Ramos (cell line): Measurements from ENCODE around the gene SLC12A5.

ENCODE experiments used
- in situ Hi-C: fragments of 300-500 bp; cut with MboI; formaldehyde crosslinking; loops from one replicate; pipeline ENCODE4 v1.14.3; 2022; ENCODE audit warnings: low sequenced_read_pairs; ENCODE audit not compliant: unreplicated experiment

Gene SLC12A5

DNA sequence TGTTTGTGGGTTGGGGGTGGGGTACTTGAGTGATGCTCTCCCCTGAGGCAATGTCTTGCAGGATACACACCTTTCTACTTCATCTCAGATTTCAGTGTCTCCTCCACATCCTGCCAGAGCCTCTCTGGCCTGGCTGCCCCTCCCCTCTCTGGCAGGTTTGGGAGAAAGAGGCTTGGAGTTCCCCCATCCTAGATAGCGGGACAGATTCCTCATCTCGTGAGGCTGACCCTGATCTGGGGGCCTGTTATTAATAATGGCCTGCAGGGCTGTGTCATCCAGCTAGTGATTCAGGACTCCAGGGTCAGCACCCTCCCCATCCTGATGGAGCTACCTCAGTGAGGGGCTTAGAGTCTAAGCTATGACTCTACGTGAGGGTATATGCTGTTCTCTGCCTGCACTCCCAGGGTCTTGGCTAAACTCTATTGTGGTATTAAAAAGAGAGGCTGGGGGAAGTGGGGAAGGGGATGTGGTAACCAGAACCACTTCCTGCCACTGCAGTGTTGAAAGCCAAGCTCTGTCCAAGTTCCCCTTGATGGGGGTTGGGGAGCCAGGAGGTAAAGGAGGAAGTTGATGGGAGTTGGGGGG is 24.0 kb upstream of the SLC12A5 start:
- in situ Hi-C loops, result loop anchor here (25.0 kb wide), 1 partner anchor 682 kb away; the partner anchor contains the start of gene TP53RK

DNA sequence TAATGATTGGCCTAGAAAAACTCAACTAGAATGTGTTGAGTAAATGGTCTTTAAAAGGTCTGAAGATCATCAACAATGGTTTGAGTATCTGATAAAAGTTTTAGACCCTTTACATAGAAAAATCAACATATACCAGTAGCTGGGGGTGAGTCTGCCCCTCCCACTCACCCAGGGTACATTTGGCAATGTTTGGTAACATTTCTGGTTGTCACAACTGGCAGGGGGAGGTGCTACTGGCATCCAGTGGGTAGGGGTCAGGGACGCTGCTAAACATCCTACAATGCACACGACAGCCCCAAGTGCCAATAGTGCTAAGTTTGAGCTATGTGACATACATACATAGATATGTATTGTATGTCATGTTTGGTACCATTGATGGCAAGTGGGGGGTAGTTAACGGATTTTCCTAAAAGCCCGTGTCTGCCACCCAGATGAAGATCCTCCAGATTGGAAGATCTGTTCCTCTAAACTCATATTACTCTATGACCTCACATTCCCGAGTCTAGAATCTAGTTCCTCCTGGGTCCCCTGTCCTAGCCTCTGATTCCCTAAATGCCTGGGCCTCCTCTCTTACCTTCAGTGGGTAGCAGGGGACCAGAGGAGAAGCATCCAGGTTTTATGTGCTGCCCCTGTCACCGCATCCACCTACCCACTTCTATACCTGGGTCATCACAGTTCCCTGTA is 22.9 kb upstream of the SLC12A5 start:
- in situ Hi-C loops, result loop anchor here (25.0 kb wide), 1 partner anchor 681 kb away; the partner anchor contains the start of gene TP53RK

DNA sequence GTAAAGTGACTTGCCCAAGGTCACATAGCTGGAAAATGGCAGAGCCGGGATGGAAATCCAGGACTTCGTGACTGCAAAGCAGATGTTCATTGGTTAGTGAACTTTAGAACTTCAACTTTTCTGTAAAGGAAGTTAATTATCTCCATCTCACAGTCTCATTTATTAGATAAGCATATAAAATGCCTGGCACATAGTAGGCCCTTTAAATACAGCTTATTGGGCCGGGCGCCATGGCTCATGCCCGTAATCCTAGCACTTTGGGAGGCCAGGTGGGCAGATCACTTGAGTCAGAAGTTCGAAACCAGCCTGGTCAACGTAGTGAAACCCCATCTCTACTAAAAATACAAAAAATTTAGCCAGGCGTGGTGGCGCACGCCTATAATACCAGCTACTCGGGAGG is 22.1 kb upstream of the SLC12A5 start:
- in situ Hi-C loops, result loop anchor here (25.0 kb wide), 1 partner anchor 680 kb away; the partner anchor contains the start of gene TP53RK

DNA sequence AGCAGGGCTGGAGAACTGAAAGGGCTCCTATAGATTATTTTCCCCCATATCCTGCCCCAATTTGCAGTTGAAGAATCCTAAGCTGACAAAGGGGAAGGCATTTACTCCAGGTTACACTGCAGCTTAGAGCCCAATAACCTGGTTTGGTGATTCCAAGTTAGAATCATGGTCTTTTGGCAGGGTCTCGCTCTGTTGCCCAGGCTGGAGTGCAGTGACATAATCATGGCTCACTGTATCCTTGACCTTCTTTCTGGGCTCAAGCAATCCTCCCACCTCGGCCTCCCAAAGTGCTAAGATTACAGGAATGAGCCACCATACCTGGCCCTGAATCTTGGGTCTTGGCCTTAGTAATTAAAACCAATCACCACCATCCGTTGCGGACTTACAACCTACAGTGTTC is 21.3 kb upstream of the SLC12A5 start:
- in situ Hi-C loops, result loop anchor here (25.0 kb wide), 1 partner anchor 680 kb away; the partner anchor contains the start of gene TP53RK

DNA sequence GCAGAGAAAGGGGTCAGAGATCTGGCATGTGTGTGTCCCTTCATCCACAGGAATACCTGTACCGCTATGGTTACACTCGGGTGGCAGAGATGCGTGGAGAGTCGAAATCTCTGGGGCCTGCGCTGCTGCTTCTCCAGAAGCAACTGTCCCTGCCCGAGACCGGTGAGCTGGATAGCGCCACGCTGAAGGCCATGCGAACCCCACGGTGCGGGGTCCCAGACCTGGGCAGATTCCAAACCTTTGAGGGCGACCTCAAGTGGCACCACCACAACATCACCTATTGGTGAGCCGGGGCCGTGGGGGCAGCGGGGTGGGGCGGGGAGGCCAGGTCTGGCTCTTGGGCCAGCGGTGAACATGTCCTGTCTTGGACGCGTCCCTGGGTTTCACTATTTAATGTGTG is 19.2 kb upstream of the SLC12A5 start:
- in situ Hi-C loops, result loop anchor here (25.0 kb wide), 1 partner anchor 677 kb away; the partner anchor contains the start of gene TP53RK

DNA sequence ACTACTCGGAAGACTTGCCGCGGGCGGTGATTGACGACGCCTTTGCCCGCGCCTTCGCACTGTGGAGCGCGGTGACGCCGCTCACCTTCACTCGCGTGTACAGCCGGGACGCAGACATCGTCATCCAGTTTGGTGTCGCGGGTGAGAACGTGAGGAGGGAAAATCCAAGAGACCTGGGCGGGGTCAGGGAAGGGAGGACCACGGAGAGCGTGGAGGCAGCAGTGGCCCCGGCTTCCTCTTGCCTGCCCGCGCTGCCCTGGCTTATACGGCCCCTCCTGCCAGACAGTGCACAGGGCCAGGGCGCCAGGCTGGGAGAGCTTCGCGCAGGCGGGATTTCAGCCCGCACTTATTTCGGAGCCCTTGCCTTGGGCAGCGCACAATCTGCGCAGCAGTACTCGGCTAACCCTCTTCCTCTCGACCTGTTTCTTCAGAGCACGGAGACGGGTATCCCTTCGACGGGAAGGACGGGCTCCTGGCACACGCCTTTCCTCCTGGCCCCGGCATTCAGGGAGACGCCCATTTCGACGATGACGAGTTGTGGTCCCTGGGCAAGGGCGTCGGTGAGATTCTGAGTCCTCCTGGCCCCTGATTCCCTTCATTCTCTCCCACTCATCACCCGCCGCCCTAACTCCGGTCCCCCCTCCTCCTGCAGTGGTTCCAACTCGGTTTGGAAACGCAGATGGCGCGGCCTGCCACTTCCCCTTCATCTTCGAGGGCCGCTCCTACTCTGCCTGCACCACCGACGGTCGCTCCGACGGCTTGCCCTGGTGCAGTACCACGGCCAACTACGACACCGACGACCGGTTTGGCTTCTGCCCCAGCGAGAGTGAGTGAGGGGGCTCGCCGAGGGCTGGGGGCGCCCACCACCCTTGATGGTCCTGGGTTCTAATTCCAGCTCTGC is 18.3 kb upstream of the SLC12A5 start:
- in situ Hi-C loops, result loop anchor here (25.0 kb wide), 1 partner anchor 677 kb away; the partner anchor contains the start of gene TP53RK

DNA sequence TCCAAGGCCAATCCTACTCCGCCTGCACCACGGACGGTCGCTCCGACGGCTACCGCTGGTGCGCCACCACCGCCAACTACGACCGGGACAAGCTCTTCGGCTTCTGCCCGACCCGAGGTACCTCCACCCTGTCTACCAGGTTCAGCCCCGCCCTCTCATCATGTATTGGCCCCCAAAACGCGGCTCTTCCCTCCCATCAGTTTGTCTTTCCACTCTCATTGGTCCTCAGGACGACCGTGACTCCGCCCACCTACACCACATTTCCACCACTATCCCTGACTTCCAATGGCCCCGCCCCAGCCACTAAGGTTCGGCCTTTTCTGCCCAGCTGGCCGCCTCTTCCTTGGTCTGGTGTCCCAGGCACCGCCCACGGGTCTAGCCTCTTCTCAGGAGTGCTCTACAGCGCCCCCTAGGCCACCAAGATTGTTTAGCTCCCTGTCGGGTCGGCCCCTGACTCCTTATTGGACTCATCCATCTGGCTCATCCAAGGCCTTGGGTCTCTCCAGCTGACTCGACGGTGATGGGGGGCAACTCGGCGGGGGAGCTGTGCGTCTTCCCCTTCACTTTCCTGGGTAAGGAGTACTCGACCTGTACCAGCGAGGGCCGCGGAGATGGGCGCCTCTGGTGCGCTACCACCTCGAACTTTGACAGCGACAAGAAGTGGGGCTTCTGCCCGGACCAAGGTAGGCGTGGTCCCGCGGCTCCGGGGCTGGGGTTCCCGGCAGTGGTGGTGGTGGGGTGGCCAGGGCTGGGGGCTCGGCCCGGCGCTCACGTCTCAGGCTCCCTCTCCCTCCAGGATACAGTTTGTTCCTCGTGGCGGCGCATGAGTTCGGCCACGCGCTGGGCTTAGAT is 17.2 kb upstream of the SLC12A5 start:
- in situ Hi-C loops, result loop anchor here (25.0 kb wide), 1 partner anchor 675 kb away; the partner anchor contains the start of gene TP53RK

DNA sequence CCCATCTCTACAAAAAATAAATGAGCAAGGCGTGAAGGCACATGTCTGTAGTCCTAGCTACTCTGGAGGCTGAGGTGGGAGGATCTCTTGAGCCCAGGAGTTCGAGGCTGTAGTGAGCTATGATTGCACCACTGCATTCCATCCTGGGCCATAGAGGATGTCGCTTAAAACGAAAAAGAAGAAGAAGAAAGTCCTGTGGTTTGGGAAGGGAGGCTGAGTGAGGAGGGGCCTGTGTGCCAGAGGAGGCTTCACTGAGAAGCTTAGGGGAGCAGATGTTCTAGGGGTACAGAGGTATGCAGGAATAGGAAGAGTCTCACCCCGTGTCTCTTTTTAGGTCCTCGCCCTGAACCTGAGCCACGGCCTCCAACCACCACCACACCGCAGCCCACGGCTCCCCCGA is 16.1 kb upstream of the SLC12A5 start:
- in situ Hi-C loops, result loop anchor here (25.0 kb wide), 1 partner anchor 674 kb away; the partner anchor contains the start of gene TP53RK

DNA sequence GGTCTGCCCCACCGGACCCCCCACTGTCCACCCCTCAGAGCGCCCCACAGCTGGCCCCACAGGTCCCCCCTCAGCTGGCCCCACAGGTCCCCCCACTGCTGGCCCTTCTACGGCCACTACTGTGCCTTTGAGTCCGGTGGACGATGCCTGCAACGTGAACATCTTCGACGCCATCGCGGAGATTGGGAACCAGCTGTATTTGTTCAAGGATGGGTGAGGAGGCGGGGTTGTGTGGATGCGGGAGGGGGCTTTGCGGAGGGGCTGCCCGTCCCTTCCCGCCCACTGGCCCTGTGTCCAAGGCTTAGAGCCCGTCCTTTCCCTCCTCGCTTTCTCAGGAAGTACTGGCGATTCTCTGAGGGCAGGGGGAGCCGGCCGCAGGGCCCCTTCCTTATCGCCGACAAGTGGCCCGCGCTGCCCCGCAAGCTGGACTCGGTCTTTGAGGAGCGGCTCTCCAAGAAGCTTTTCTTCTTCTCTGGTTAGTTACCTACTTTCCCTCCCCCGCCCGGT is 15.6 kb upstream of the SLC12A5 start:
- in situ Hi-C loops, result loop anchor here (25.0 kb wide), 1 partner anchor 674 kb away; the partner anchor contains the start of gene TP53RK

DNA sequence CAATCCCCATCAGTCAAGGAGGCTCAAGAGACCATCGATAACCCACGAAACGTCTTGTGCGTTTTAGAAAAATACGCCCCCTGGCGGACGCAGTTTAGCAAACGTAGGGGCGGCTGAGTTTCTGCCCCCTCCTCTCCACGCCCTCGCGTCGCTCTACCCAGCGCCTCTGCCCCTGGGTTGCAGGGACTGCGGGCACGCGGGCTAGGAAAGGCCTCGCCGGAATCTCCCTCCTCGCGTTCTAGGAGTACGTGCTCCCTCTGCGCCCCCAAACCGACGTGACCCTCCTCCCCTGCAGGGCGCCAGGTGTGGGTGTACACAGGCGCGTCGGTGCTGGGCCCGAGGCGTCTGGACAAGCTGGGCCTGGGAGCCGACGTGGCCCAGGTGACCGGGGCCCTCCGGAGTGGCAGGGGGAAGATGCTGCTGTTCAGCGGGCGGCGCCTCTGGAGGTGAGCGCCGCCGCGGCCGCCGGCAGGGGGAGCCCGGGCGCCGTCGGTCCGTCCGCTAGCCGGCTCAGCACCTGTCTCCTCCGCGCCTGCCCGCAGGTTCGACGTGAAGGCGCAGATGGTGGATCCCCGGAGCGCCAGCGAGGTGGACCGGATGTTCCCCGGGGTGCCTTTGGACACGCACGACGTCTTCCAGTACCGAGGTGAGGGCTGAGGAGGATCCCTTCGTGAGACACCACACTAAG is 15.0 kb upstream of the SLC12A5 start:
- in situ Hi-C loops, result loop anchor here (25.0 kb wide), 1 partner anchor 673 kb away; the partner anchor contains the start of gene TP53RK

DNA sequence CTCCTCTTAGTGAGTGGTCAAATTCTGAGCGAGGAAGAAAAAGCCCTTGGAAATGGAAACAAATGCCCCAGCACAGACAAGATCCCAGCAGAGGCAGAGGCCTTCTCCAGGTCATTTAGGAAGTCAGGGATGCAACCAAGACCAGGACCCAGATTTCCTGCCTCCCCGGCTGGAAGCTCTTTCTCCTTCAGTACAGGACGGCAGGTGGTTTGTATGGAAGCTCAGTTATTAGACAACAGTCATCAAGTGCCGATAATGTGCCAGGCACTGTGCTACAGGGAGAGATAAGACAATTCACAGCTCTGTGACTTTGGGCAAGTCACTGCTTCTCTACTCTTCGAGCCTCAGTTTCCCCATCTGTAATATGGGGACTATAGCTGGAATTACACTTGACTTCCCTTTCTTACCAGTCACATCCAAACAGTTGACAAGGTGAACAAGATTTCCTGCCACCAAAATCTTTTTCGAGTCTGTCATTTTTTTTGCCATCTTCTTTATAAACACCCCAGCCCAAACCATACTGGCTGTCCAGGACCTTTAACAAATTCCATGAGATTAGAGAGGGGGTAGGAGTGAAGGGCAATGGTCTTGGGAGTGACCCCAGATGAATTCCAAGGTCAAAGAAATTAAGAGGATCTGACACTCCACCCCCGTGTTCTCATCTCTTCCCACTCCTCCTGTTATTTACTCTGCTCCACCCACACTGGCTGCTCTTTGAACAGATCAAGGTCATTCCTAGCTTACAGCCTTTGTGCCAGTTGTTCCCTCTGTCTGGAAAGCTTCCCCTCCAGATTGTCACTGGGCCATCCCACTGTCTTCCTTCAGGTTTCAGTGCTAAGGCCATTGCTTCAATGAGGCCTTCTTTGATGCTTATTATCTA is 14.3 kb upstream of the SLC12A5 start:
- in situ Hi-C loops, result loop anchor here (25.0 kb wide), 1 partner anchor 673 kb away; the partner anchor contains the start of gene TP53RK

DNA sequence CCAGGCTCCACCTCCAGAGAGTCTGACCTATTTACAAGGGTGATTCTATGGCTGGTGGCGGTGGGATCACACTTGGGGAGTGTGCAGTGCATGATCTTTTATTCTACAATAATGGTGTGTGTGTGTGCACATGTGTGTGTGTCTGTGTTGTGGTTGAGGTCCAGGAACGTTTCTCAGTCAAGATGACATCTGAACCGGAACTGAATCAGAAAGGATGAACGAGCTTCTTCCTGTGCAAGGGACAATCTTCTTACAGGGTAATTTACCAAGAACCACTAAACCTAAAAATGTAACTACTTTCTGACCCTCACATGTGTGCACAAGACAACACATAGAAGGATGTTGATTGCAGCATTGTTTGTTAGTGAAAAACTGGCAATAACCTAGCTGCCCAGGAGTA is 11.7 kb upstream of the SLC12A5 start:
- in situ Hi-C loops, result loop anchor here (25.0 kb wide), 1 partner anchor 670 kb away; the partner anchor contains the start of gene TP53RK

DNA sequence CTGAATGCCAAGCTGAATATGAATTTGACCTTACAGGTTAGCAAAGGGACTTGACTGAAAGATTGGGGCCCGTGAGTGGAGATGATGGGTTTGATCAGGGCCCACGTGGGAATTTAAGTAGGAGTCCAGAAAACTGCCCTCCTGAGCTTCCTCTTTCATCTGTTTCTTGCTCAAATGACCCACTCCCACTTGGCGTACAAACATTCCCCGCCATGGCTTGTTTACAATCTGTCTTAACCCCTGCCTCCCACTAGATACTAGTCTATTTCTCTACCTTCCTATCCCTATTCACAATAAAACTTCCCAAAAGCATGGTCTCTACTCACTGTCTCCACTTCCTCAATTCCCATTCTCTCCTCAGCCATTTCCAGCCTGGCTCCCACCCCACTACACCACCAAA is 10.9 kb upstream of the SLC12A5 start:
- in situ Hi-C loops, result loop anchor here (25.0 kb wide), 1 partner anchor 669 kb away; the partner anchor contains the start of gene TP53RK

DNA sequence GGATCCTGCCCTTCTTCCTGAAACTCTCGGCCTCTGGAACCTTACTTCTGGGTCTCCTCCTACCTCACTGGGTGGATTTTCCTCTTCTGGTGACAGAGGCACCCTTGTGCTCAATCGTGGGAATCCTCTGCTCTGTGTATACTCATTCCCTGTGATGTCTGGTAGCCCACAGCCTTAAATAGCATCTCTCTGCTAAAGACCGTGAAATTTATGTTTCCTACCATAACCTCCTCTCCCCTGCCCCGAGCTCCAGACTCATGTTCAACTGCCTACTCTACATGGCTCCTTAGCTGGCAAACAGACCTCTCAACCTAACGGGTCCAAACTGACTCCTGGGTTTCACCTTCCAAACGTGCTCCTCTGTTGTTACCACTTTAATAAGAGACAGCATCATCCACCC is 10.4 kb upstream of the SLC12A5 start:
- in situ Hi-C loops, result loop anchor here (25.0 kb wide), 1 partner anchor 669 kb away; the partner anchor contains the start of gene TP53RK

DNA sequence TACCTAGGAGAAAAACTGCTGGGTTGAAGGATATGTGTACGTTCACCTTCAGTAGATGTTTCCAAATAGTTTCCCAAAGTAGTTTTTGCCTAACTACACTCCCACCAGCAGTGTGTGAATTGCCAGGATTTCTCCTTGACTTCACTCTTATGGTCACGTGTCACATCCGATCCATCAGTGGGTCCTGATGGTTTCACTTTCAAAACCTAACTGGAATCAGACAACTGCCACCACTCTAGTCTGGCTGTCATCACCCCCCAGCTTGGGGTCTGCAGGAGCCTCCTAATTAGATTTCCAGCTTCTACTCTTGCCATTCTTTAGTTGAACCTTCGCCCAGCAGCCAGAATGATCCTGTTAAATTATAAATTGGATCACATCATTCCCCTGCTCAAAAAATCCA is 8.5 kb upstream of the SLC12A5 start:
- in situ Hi-C loops, result loop anchor here (25.0 kb wide), 1 partner anchor 667 kb away; the partner anchor contains the start of gene TP53RK

DNA sequence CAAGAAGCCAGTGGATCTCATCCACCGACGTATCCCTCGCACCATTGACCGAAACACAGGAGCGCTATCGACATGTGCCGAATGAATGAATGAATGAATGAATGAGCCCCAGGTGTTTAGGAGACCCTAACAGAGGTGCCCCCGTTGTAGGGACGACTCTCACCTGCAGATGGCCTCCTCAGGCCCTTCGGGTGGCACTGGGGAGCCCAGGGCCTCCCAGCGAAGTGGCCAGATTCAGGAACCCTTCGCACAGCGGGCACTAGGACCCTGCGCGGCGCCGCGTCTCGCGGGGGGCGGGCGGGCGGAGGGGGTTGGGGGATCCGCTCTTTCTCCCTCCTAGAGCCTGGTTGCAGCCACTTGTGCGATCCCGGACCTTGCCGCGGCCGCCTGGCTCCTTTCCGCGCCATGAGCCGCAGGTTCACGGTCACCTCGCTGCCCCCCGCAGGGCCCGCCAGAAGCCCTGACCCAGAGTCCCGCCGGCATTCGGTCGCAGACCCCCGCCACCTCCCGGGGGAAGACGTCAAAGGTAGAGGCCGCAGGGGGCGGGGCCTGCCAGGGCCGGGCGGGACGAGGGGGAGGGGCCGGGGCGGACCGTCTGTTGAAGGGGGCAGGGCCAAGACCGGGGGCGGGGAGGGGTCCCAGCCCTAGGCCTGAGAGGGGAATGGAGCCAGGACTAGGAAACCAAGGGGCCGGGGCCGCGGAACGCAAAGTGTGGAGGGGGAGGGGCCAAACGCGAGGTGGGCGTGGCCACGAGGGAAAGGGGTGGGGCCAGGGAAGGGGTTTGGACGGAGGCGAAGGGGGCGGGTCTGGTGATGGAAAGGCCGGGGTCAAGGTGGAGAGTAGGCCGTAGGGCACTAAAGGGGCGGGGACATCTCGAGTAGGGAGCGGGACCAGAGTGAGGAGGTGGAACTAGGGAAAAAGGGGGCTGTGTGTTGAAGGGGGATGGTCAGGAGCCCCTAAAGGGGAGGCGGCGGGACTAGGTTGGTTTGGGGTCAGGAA is 7.4 kb upstream of the SLC12A5 start:
- in situ Hi-C loops, result loop anchor here (25.0 kb wide), 1 partner anchor 666 kb away; the partner anchor contains the start of gene TP53RK
